Retinal pigment epithelial cell (primary cell): ENCODE measurements around the gene ANO10.
"Not testable (repeated sequence)": the region's sequence is repeated elsewhere in the genome, so short reads cannot be mapped to it uniquely, and the experiment has no call there.

Experiments
- DNase-seq: peaks from one replicate; pipeline ENCODE4 v3.0.0-alpha.2; 2010; ENCODE audit warnings: low read depth
- H3K4me3 ChIP-seq: 2 replicates; pipeline ENCODE4 v1.5.1; 2011; ENCODE audit warnings: mild to moderate bottlenecking, low read length, control low read depth, moderate library complexity
- TF ChIP-seq, protein P1 (sequence below): conservative IDR thresholded peaks from 2 replicates; pipeline ENCODE4 v1.5.1; 2011; ENCODE audit warnings: low read depth, low read length, control low read depth, inconsistent platforms

ANO10 gene

DNA sequence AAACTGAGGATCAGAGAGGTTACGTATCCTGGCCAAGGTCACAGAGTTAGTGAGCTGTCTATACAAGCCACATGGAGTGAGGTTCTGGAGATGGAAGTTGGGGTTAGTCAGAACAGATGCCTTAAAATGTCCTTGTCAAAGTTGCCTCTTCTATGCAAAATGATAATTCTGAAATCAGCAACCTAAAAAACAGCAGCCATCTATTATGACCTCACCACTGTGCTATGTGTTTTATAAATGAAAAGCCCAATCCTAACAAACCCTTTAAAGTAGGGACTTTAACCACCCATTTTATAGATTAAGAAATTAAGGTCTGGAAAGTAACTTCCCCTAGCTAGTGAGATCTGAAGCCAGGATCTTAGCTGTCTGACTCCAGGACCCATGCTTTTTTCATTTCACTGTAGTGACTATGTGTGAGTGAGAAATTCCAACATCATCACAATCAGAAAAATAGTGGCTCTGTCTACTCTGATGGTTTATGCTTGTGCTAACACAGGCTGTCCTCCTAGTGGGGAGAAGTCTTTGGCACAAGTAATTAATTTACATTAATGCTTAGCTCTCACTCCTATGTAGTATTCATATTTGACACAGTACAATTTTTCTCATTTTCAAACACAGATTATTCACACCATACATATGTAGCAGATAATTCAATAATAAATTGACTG is 143.6 kb downstream of the ANO10 start:
- no peak for DNase-seq
- H3K4me3 ChIP-seq = no peak overlapping the region
- TF ChIP-seq, protein P1, sequence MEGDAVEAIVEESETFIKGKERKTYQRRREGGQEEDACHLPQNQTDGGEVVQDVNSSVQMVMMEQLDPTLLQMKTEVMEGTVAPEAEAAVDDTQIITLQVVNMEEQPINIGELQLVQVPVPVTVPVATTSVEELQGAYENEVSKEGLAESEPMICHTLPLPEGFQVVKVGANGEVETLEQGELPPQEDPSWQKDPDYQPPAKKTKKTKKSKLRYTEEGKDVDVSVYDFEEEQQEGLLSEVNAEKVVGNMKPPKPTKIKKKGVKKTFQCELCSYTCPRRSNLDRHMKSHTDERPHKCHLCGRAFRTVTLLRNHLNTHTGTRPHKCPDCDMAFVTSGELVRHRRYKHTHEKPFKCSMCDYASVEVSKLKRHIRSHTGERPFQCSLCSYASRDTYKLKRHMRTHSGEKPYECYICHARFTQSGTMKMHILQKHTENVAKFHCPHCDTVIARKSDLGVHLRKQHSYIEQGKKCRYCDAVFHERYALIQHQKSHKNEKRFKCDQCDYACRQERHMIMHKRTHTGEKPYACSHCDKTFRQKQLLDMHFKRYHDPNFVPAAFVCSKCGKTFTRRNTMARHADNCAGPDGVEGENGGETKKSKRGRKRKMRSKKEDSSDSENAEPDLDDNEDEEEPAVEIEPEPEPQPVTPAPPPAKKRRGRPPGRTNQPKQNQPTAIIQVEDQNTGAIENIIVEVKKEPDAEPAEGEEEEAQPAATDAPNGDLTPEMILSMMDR = no peak

DNA sequence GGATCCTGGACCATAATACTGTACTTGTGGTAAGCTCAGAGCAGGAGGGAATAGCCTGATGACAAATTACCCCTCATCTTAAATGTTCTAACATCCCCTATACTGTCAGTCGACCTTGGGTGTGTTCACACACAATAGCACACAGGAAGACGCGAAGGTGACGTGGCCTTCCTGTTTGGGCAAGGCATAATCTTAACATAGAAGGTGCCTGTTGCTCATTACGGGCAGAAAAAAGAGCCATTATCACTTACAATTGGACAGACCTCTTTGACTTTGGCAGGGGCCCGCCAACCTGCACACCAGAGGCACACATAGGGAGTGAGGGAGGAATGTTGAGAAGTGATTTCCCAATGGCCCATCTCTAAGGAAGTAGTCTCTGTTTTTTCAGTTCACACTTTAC is 144.2 kb downstream of the ANO10 start:
- no peak overlapping the region for H3K4me3 ChIP-seq
- DNase-seq = no peak
- TF ChIP-seq, protein P1 = no peak

DNA sequence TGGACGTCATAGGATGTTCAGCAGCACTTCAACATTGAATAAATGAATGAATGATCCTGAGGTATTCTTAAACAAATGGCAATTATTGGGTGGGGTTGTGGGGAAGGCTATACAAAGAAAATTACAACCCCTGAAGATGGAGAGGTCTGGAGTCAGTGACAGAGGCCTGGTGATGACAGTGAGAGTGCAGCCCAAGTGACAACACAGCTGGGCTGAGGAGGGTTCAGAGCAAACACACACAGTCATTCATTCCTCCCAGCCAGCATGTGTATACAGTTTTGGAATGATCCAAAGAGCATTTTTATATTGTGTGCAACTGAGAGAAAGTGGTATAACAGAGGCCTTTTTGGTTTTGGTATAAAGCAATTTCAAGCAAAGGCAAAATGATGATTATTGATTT is 148.1 kb downstream of the ANO10 start:
- no peak for DNase-seq
- TF ChIP-seq, protein P1 = no peak
- no peak overlapping the region for H3K4me3 ChIP-seq

DNA sequence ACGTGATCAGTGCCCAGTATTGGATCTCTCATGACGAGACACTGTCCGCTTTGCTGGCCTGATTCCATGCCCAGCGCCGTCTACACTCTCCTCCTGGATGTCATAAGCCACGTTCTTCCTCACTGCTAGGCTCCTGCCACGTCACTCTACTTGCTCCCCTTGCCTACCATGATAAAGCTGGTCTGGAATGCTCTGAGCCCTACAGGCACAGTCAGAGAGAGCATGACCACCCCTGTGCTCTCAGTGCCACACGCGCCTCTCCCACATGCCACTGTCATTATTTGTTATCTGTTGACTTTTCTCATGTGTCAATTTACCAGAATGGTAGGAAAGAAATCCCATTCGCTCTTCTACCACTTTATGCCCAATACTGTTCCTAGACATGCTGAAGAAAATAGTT is 148.6 kb downstream of the ANO10 start:
- DNase-seq = no peak
- no peak overlapping the region for H3K4me3 ChIP-seq
- TF ChIP-seq, protein P1 = no peak

DNA sequence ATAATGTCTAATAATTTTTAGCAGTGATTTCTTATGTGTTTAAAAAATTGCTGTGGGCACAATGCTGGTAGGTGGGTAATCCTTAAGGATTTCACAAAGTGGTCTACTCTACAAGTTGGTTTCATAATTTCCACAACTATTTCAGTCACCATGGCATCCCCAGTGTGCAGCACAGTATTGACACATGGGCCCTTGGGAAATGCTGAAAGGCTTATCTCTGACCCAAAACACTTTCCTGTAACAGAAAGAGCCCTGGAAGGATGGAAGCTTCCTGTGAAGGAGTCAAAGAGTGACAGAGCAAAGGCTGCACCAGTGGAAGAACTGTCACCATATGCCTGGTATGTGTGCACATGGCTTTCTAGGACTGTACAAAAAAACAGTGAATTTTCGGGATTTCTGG is 153.7 kb downstream of the ANO10 start:
- TF ChIP-seq, protein P1 = no peak
- no peak for DNase-seq
- H3K4me3 ChIP-seq = no peak overlapping the region

DNA sequence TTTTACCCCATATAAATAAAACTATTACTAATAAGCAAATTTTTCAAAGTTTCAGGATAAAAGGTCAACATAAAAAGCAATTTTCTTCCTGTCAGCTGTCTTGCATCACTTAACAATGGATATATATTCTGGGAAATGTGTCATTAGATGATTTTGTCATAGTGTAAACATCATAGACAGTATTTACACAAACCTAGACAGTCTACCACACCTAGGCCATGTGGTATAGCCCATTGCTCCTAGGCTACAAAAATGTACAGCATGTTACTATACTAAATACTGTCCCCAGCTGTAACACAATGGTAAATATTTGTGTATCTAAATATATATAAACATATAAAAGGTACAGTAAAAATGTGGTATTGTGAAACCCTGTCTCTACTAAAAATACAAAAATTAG is 156.7 kb downstream of the ANO10 start:
- no peak overlapping the region for H3K4me3 ChIP-seq
- no peak for DNase-seq
- TF ChIP-seq, protein P1 = no peak

DNA sequence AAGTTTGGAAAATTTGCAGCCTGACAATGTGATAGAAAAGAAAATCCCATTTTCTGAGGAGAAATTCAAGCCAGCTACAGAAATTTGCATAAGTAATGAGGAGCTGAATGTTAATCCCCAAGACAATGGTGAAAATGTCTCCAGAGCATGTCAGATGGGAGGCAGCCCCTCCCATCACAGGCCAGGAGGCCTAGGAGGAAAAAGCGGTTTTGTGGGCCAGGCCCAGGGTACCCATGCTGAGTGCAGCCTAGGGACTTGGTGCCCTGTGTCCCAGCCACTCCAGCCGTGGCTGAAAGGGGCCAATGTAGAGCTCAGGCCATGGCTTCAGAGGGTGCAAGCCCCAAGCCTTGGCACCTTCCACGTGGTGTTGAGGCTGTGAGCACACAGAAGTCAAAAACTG is 159.2 kb downstream of the ANO10 start:
- not testable (repeated sequence) for H3K4me3 ChIP-seq, DNase-seq
